ENCODE results near the gene CLK4.

CLK4 gene

DNA sequence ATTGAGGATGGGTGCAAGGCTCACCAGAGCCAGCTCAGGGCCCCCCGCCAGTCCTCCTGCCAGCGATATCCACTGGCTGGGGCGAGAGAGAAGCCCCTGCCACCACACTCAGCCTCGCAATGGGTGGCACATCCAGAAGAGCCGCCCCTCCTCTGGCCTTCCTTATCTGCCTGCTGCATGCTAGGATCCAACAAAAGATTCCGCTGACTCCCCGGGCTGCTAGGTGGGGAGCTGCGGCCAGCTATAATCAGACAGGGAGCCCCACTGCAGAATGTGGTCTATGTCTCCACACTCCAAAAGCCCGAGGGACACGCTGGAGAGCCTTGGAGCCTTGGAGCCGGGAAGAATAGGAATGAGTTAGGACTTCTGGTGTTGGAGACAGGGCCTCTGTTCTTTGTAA lies 69.4 kb downstream of the CLK4 start:
- TF ChIP-seq, protein P1, sequence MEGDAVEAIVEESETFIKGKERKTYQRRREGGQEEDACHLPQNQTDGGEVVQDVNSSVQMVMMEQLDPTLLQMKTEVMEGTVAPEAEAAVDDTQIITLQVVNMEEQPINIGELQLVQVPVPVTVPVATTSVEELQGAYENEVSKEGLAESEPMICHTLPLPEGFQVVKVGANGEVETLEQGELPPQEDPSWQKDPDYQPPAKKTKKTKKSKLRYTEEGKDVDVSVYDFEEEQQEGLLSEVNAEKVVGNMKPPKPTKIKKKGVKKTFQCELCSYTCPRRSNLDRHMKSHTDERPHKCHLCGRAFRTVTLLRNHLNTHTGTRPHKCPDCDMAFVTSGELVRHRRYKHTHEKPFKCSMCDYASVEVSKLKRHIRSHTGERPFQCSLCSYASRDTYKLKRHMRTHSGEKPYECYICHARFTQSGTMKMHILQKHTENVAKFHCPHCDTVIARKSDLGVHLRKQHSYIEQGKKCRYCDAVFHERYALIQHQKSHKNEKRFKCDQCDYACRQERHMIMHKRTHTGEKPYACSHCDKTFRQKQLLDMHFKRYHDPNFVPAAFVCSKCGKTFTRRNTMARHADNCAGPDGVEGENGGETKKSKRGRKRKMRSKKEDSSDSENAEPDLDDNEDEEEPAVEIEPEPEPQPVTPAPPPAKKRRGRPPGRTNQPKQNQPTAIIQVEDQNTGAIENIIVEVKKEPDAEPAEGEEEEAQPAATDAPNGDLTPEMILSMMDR (IDR thresholded peaks at IDR 0.05; ENCODE audit: low read length, missing control alignments): no peak
- H3K4me3 ChIP-seq (replicated peaks; ENCODE audit: low read depth, low read length): no peak overlapping the region
- DNase-seq (ENCODE audit: low read depth): no peak

DNA sequence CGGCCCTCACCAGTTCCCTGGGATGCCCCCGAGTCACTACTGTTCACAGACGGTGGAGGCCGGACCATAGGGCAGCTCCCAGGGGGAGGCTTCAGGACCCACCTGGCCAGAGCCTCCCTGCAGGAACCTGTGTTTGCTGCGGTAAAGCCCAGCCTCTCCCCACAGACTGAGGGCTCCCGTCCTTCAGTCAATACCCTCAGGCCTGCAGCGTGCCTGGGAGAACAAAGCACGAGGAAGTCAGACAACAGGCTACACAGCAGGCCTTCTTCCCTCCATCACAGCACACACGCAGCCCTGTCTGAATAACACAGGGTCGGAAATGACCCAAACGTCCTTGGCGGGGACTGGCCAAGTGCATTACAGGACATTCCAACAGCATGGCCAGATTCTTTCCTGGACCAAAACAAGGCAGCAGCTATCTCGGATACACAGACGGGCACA lies 71.1 kb downstream of the CLK4 start:
- TF ChIP-seq, protein P1 (IDR thresholded peaks at IDR 0.05; ENCODE audit: low read length, missing control alignments): no peak
- no peak for DNase-seq (ENCODE audit: low read depth)
- no peak overlapping the region for H3K4me3 ChIP-seq (replicated peaks; ENCODE audit: low read depth, low read length)

DNA sequence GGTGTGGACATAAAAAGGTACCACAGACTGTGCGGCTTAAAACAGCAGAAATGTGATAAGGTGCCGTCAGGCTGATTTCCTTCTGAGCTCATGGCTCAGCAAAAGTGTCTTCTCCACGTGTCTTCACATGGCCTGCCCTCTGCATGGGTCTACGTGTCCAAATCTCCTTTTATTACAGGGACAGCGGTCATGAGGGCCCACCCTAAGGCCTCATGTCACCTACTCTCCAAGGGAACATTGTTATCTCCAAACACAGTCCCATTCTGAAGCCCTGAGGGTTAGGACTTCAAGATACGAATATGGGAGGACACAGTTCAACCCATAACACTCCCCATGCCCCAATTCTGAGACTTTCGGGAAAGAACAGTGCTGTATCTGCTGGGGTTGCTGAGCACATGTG lies 71.8 kb downstream of the CLK4 start:
- no peak for DNase-seq (ENCODE audit: low read depth)
- TF ChIP-seq, protein P1 (IDR thresholded peaks at IDR 0.05; ENCODE audit: low read length, missing control alignments): no peak
- H3K4me3 ChIP-seq (replicated peaks; ENCODE audit: low read depth, low read length): no peak overlapping the region

DNA sequence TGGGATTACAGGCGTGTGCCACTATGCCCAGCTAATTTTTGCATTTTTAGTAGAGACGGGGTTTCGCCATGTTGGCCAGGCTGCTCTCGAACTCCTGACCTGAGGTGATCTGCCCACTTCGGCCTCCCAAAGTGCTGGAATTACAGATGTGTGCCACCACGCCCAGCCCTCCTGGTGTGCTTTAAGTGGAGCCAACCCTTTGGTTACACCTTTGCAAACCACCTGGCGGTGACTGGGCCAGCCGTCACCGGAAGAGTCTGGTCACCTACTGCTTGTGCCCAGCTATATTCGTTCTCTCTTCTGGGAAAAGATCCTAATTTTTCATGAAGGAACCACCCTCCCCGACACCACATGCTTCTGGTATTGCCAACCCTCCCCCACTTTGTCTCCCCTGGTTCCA lies 72.5 kb downstream of the CLK4 start:
- TF ChIP-seq, protein P1 (IDR thresholded peaks at IDR 0.05; ENCODE audit: low read length, missing control alignments): no peak
- no peak for DNase-seq (ENCODE audit: low read depth)
- no peak overlapping the region for H3K4me3 ChIP-seq (replicated peaks; ENCODE audit: low read depth, low read length)

DNA sequence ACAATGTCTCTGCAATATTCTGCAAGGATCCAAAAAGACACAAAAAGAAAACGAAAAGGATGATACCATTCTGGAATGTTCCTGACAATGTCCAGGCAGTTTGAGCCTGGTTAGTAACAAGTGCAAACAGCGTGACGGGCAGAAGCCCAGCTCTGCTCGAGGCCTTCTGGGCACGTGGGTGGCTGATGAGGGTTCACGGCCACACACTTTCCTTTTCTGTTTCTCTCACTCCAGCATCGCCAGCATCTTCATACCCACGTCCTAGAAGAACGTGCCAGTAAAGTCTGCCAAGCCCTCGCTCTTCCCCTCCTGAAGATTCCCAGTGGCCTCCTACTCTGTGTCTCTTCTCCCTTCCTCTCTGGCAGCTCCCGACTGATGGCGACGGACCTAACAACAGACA lies 73.3 kb downstream of the CLK4 start:
- no peak for DNase-seq (ENCODE audit: low read depth)
- TF ChIP-seq, protein P1 (IDR thresholded peaks at IDR 0.05; ENCODE audit: low read length, missing control alignments): no peak
- no peak overlapping the region for H3K4me3 ChIP-seq (replicated peaks; ENCODE audit: low read depth, low read length)
